ENCODE results near the gene GPR107. TPM values are rescaled to one million over a fixed set of nuclear protein-coding genes. Genes with fewer than 3 reads are reported as not detected.

The GPR107 gene
- total RNA-seq, 4 donors from 2014 or later, result 28.1 to 34.5 (median 32.9) TPM

DNA sequence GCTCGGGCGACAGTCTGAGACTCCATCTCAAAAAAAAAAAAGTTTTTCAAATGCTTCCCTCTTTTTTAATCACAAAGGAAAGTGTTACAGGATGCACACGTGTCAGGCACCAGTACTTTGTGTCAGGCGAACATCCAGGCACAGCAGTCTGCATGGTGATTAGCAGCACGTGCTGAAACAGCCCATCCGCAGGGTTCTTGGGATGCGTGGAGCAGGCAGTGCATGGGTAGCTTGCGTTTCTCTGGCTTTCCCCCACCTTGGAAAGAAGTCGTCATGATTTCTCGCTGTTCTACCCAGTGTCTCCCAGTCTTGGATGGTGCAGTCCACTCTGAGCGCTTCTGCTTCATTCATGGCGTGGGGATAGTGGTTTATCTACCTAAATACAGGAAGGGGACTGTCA is 35.4 kb downstream of the GPR107 start:
- TF ChIP-seq, protein P1, sequence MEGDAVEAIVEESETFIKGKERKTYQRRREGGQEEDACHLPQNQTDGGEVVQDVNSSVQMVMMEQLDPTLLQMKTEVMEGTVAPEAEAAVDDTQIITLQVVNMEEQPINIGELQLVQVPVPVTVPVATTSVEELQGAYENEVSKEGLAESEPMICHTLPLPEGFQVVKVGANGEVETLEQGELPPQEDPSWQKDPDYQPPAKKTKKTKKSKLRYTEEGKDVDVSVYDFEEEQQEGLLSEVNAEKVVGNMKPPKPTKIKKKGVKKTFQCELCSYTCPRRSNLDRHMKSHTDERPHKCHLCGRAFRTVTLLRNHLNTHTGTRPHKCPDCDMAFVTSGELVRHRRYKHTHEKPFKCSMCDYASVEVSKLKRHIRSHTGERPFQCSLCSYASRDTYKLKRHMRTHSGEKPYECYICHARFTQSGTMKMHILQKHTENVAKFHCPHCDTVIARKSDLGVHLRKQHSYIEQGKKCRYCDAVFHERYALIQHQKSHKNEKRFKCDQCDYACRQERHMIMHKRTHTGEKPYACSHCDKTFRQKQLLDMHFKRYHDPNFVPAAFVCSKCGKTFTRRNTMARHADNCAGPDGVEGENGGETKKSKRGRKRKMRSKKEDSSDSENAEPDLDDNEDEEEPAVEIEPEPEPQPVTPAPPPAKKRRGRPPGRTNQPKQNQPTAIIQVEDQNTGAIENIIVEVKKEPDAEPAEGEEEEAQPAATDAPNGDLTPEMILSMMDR (IDR thresholded peaks at IDR 0.05), result no peak
- 91 to 94% methylated on average over 12 of the region's 12 CpGs for WGBS, 2 donors
- no peak overlapping the region for H3K4me3 ChIP-seq (ENCODE audit: low read depth, poor library complexity, severe bottlenecking)
- intact Hi-C loops (cut with DNase I; ENCODE audit: low total_unique reads), result no loop called here
- no peak for DNase-seq (ENCODE audit: low spot score in 2 of 2)

DNA sequence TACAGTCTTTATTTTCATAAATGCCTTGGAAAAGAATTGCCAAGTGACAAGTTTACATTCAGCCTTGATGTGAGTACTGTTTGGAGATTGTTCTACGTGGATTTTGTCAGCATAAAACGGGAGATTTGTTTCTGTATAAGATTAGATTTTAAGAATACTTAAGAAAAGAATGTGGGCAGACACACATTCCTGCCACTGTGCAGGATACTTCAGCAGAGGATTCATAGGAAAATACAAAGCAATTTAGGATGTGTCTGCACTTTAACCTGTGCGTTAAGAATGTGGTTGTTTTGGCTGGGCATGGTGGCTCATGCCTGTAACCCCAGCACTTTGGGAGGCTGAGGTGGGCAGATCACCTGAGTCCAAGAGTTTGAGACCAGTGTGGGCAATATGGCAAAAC is 37.2 kb downstream of the GPR107 start:
- no peak for DNase-seq (ENCODE audit: low spot score in 2 of 2)
- 86 to 95% methylated on average over 3 of the region's 3 CpGs for WGBS, 2 donors
- no peak for TF ChIP-seq POLR2A (IDR thresholded peaks at IDR 0.05)
- TF ChIP-seq, protein P1 (IDR thresholded peaks at IDR 0.05), result no peak
- no peak overlapping the region for H3K4me3 ChIP-seq (ENCODE audit: low read depth, poor library complexity, severe bottlenecking)
- intact Hi-C loops (cut with DNase I; ENCODE audit: low total_unique reads), result no loop called here

DNA sequence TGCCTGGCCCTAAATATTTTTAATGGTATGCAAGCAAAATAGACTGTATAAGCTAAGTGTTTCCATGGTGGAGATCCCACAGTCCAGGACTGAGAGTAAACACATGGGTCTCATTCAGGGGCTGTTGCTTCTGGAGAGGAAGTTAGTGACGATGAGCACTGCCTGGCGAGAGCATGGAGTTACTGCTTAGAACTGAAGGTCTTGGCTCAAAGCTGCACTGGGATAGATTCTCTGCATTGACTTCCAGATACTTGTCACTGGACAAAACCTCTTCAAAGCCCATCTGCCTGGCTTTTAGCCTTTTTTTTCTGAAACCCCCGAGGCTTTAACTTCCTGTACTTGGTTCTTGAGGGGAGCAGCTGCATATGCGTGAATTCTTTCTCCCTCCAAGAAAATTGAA is 39.2 kb downstream of the GPR107 start:
- DNase-seq (ENCODE audit: low spot score in 2 of 2), result no peak
- H3K4me3 ChIP-seq (ENCODE audit: low read depth, poor library complexity, severe bottlenecking), result no peak overlapping the region
- intact Hi-C loops (cut with DNase I; ENCODE audit: low total_unique reads), result no loop called here
- WGBS, 2 donors, result 71 to 80% methylated on average over 4 of the region's 4 CpGs
- no peak for TF ChIP-seq POLR2A (IDR thresholded peaks at IDR 0.05)
- TF ChIP-seq, protein P1 (IDR thresholded peaks at IDR 0.05), result no peak

DNA sequence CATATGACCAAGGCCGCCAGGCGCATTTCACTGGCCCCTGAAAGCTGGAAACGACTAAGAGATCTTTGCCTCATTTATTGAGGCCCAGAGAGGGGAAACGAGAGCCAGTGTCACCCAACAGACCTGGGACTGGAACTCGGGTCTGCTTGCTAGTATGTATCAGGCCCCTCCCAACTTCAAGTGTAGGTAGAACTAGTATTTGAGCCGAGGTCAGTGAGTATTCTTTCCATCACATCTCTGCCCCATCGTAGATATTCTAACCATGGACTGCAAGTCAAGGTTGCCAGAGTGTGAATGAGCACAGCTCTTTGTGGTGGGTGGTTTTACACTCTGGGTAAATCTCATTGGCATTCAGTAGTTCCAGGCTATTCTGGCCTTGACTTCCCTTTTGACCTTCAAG is 42.2 kb downstream of the GPR107 start:
- 81 to 85% methylated on average over 7 of the region's 7 CpGs for WGBS, 2 donors
- TF ChIP-seq, protein P1 (IDR thresholded peaks at IDR 0.05), result no peak
- no peak for TF ChIP-seq POLR2A (IDR thresholded peaks at IDR 0.05)
- DNase-seq (ENCODE audit: low spot score in 2 of 2), result no peak
- no peak overlapping the region for H3K4me3 ChIP-seq (ENCODE audit: low read depth, poor library complexity, severe bottlenecking)
- intact Hi-C loops (cut with DNase I; ENCODE audit: low total_unique reads), result no loop called here

DNA sequence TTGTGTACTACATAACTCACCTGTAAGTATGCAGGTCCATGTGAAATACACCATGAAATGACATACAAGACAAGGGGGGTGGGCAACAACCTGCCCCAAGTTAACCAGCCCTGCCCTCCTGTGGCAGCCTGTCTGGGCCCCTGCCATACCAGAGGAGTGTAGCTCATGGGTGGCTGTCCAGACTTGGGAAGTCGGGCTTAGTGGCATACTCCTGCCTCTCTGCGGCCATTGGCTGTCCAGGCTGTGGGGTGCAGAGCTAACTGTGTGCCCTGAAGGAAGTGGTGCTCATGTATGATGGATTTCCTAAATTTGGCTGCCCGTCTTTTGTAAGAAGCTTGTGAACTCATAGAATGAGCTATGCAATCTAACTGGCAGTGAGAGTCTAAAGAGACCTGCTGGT is 47.0 kb downstream of the GPR107 start:
- DNase-seq (ENCODE audit: low spot score in 2 of 2), result no peak
- 92% methylated on average over 3 of the region's 3 CpGs for WGBS, 2 donors
- intact Hi-C loops (cut with DNase I; ENCODE audit: low total_unique reads), result loop anchor here (10.0 kb wide), 2 partner anchors 216 to 244 kb away; no protein-coding TSS in a partner anchor
- H3K4me3 ChIP-seq (ENCODE audit: low read depth, poor library complexity, severe bottlenecking), result no peak overlapping the region
- TF ChIP-seq POLR2A (IDR thresholded peaks at IDR 0.05), result no peak
- TF ChIP-seq, protein P1 (IDR thresholded peaks at IDR 0.05), result no peak

DNA sequence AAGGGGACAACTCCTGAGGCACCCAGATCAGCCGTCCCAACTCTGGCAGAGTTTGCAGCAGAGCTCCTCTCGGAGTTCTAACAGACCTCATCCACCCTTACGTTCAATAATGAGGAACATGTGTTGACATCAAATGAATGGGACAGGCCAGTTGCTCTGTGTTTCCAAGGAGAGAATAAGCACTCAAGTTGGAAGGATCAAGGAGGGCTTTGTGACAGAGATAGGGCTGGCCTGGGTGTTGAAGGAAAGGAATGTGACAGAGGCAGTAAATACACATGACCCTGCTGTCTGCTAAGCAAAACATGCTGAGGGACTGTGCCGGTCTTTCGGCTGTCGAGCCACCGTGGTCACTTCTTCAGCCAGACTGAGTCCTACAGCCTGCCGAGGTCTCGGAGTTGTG is 48.2 kb downstream of the GPR107 start:
- no peak for DNase-seq (ENCODE audit: low spot score in 2 of 2)
- intact Hi-C loops (cut with DNase I; ENCODE audit: low total_unique reads), result loop anchor here (10.0 kb wide), 2 partner anchors 217 to 243 kb away; no protein-coding TSS in a partner anchor
- WGBS, 2 donors, result 77 to 88% methylated on average over 9 of the region's 9 CpGs

More for the DNA sequence above, 48.2 kb downstream of the GPR107 start:
- TF ChIP-seq POLR2A (IDR thresholded peaks at IDR 0.05), result no peak
- TF ChIP-seq, protein P1 (IDR thresholded peaks at IDR 0.05), result no peak
- no peak overlapping the region for H3K4me3 ChIP-seq (ENCODE audit: low read depth, poor library complexity, severe bottlenecking)

Data from lower leg skin (tissue), 4 donors.